HFF-Myc (cell line): ENCODE results near the gene MAST1.
"Not testable (repeated sequence)": the region's sequence is repeated elsewhere in the genome, so short reads cannot be mapped to it uniquely, and the experiment has no call there.

Experiments
- DNase-seq: peaks from one replicate; pipeline ENCODE4 v3.0.0-alpha.2; 2011; ENCODE audit warnings: low read depth; ENCODE audit errors: extremely low read depth
- H3K4me3 ChIP-seq: replicated peaks from 2 replicates; pipeline ENCODE4 v1.5.1; 2011; ENCODE audit warnings: low read depth, mild to moderate bottlenecking, control low read depth, low read length
- TF ChIP-seq, protein P1 (sequence below): IDR thresholded peaks from 2 replicates; pipeline ENCODE4 v1.5.1; 2012; ENCODE audit warnings: mild to moderate bottlenecking, low read depth, low read length, control low read depth; ENCODE audit errors: missing control alignments

Gene MAST1

DNA sequence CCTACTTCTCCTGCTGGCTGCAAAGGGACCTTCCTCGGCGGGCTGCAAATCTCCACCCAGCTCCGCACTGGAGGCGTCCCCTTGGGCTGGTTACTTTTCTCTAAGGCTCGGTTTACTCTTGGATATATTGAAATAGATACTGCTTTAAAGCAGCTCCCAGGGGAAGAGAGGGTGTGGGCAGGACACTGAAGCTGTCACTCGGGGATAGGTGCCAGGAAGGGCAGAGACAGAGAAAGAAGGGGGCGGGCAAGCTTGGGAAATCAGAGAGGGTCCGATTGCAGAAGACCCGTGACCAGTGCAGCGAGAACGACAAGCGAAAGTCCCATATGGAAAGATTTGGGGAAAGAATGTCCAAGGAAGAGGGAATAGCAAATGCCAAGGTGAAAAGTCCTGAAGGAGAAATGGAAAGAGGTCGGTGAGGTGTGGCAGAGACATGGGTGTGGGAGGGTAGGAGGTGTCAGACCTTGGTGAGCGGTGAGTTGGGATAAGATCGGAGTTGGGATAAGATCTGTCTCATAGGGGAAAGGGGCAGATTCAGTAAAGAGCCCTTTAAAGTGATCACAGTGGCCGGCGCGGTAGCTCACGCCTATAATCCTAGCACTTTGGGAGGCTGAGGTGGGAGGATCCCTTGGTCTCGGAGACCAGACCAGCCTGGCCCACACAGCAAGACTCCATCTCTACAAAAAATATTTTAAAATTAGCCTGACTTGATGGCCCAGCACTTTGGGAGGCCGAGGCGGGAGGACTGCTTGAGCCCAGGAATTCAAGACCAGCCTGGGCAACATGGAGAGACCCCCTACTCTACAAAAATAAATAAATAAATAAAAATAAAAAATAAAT lies 35.8 kb upstream of the MAST1 start:
- TF ChIP-seq, protein P1, sequence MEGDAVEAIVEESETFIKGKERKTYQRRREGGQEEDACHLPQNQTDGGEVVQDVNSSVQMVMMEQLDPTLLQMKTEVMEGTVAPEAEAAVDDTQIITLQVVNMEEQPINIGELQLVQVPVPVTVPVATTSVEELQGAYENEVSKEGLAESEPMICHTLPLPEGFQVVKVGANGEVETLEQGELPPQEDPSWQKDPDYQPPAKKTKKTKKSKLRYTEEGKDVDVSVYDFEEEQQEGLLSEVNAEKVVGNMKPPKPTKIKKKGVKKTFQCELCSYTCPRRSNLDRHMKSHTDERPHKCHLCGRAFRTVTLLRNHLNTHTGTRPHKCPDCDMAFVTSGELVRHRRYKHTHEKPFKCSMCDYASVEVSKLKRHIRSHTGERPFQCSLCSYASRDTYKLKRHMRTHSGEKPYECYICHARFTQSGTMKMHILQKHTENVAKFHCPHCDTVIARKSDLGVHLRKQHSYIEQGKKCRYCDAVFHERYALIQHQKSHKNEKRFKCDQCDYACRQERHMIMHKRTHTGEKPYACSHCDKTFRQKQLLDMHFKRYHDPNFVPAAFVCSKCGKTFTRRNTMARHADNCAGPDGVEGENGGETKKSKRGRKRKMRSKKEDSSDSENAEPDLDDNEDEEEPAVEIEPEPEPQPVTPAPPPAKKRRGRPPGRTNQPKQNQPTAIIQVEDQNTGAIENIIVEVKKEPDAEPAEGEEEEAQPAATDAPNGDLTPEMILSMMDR = no peak
- DNase-seq = no peak
- peak overlapping the region; percentile 98 for H3K4me3 ChIP-seq

DNA sequence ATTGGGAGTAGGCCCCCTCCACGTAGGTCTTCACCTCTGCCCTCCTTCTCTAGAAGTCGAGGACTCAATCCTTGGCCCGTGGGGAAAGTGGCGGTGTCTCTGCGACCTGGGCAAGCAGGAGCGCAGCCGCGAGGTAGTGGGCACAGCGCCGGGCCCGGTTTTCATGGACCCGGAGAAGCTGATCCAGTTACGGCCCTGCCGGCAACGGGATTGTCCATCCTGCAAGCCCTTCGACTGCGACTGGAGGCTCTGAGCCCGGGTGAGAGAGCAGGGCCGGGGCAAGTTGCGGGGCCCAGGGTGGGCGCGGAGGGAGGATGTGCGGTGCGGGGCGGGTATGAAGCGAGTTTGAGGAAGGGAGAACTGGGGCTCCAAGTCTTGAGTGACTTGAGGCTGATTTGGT lies 34.3 kb upstream of the MAST1 start:
- H3K4me3 ChIP-seq = no peak overlapping the region
- TF ChIP-seq, protein P1 = no peak
- no peak for DNase-seq

DNA sequence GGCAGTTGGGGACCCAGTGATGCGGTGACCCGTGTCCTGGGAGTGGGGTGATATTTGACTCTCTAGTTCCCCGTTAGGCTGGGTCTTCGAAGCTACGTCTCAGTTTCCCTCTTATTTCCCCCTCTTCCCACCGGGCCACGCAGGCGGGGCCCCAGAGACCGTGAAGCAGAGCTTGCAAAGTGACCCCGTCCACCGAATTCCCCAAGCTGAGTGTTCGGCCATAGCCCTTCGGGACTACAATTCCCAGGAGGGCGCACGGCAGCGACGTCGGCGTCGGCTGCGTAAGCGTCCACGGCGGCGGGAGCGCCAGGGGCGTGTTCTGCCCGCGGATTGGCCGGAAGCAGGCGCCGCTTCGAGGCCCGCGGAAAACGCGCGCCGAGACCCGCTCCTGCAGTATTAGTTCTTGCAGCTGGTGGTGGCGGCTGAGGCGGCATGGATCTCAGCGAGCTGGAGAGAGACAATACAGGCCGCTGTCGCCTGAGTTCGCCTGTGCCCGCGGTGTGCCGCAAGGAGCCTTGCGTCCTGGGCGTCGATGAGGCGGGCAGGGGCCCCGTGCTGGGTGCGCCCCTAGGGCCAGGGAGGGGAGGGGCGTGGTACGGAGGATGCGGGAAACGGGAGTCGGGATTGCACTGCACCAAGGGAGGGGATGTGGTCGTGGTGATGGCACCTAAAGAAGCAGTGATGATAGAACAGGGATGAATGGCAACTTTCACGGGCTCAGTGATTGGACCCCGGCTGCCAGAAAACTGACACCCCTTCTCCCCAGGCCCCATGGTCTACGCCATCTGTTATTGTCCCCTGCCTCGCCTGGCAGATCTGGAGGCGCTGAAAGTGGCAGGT lies 31.9 kb upstream of the MAST1 start, which contains the start of gene RNASEH2A:
RNASEH2A (plus strand) TSS at position 343 of the 840 bp plus-strand sequence; CDS start at position 433, 90 bp downstream.
- TF ChIP-seq, protein P1 = no peak
- peak within 1 kb of the TSS; percentile 72 for H3K4me3 ChIP-seq
- no peak for DNase-seq

DNA sequence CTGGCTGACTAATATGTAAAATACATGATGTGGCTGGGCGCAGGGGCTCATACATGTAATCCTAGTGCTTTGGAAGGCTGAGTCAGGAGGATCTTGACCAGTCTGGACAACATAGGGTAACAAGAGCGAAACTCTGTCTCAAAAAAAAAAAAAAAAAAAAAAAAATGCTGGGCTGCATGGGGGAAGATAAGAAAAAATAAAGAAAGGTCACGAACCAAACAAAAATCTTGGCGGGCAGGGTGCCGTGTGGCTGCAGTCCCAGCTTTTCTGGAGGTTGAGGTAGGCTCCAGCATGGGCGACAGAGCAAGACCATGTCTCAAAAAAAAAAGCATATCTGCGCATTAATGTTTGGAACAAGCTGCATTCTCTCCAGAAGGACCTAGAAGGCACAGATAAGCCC lies 23.2 kb upstream of the MAST1 start:
- DNase-seq = no peak
- TF ChIP-seq, protein P1 = no peak
- H3K4me3 ChIP-seq = no peak overlapping the region

DNA sequence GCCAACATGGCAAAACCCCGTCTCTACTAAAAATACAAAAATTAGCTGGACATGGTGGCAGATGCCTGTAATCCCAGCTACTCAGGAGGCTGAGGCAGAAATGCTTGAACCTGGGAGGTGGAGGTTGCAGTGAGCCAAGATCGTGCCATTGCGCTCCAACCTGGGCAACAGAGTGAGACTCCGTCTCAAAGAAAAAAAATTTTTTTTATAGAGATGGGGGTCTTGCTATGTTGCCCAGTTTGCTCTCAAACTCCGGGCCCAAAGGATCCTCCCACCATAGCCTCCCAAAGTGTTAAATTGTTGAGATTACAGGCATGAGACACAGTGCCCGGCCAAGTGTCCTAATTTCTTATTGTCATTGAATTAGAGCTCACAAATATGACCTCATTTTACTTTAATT lies 21.1 kb upstream of the MAST1 start:
- not testable (repeated sequence) for DNase-seq, H3K4me3 ChIP-seq

DNA sequence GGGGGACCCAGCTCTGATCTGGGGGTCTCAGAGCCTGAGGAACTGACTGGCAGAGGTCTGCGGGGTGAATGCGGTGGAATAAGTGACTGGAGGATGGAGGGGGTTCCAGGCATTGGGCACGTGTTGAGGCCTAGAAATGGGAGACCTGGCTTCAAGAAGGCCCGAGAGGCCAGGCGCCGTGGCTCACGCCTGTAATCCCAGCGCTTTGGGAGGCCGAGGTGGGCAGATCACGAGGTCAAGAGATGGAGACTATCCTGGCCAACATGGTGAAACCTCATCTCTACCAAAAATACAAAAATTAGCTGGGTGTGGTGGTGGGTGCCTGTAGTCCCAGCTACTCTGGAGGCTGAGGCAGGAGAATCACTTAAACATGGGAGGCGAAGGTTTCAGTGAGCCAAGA lies 20.5 kb upstream of the MAST1 start:
- DNase-seq, H3K4me3 ChIP-seq: not testable (repeated sequence)

DNA sequence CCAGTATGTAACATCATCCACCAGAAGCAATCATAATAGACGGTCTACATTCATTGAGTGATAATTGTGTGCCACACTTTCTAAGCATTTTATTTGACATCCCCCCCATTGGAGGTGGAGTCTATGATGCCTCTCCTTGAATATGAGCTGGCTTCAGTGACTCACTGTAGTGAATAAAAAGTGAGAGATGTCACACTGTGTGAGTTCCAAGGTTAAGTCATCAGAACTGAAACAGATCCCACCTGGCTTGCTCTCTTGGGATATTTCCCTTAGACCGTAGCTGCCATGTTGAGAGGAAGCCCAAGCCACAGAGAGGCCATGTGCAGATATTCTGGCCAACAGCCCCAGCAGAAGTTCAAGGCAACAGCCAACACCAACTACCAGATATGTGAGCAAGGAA lies 16.6 kb upstream of the MAST1 start:
- no peak for DNase-seq
- TF ChIP-seq, protein P1 = no peak
- no peak overlapping the region for H3K4me3 ChIP-seq
